T47D (cell line): ENCODE measurements around the gene ADARB1.
"Not testable (repeated sequence)": the region's sequence is repeated elsewhere in the genome, so short reads cannot be mapped to it uniquely, and the experiment has no call there.

ENCODE experiments used
- DNase-seq, 2 experiments: peaks; one replicate each; pipeline versions ENCODE4 v3.0.0 to v3.0.0-alpha.2; 2011 to 2012; ENCODE audit warnings: low read depth in 1 of 2, low spot score in 1 of 2
- JUND ChIP-seq: IDR thresholded peaks from 2 replicates; pipeline ENCODE4 v1.6.1; 2012; ENCODE audit warnings: low read depth
- in situ Hi-C: cut with HindIII; loops from 2 replicates; pipeline ENCODE4 v1.10.0; 2016; ENCODE audit warnings: low sequenced_read_pairs, low pct_unique_long_range_greater_than_20kb

ADARB1 gene

GRCh38 chr21:45137612-45137937 is 63.2 kb downstream of the ADARB1 start:
- in situ Hi-C loops = no loop called here
- TF ChIP-seq JUND = no peak

GRCh38 chr21:45138199-45139002 is 64.0 kb downstream of the ADARB1 start:
- TF ChIP-seq JUND = no peak
- DNase-seq = peak; percentile 38 to 75
- in situ Hi-C loops = no loop called here

More at GRCh38 chr21:45137612-45137937, 63.2 kb downstream of the ADARB1 start:
- DNase-seq = no peak

- in situ Hi-C loops, DNase-seq: not testable (repeated sequence)
Observed at GRCh38 chr21:45139003-45139360, 64.6 kb downstream of the ADARB1 start.

GRCh38 chr21:45139473-45139872 is 65.1 kb downstream of the ADARB1 start:
- TF ChIP-seq JUND = no peak
- in situ Hi-C loops = no loop called here
- no peak for DNase-seq

GRCh38 chr21:45140346-45140940 is 66.1 kb downstream of the ADARB1 start:
- DNase-seq = peak; percentile 87 to 93
- in situ Hi-C loops = no loop called here
- TF ChIP-seq JUND = no peak

- in situ Hi-C loops, DNase-seq: not testable (repeated sequence)
Observed at GRCh38 chr21:45140944-45141343, 66.6 kb downstream of the ADARB1 start.

GRCh38 chr21:45141507-45141906 is 67.1 kb downstream of the ADARB1 start:
- DNase-seq = no peak
- in situ Hi-C loops = no loop called here
- no peak for TF ChIP-seq JUND

- in situ Hi-C loops = no loop called here
- no peak for TF ChIP-seq JUND
- DNase-seq = no peak
Observed at GRCh38 chr21:45142469-45143308, 68.3 kb downstream of the ADARB1 start.

- TF ChIP-seq JUND = no peak
- in situ Hi-C loops = no loop called here
- no peak for DNase-seq
Observed at GRCh38 chr21:45143855-45144254, 69.5 kb downstream of the ADARB1 start.

GRCh38 chr21:45145146-45145545 is 70.8 kb downstream of the ADARB1 start:
- in situ Hi-C loops = no loop called here

GRCh38 chr21:45145846-45146245 is 71.5 kb downstream of the ADARB1 start:
- in situ Hi-C loops, DNase-seq: not testable (repeated sequence)

More at GRCh38 chr21:45145146-45145545, 70.8 kb downstream of the ADARB1 start:
- DNase-seq = no peak
- no peak for TF ChIP-seq JUND

GRCh38 chr21:45146306-45146705 is 71.9 kb downstream of the ADARB1 start:
- in situ Hi-C loops = no loop called here
- no peak for TF ChIP-seq JUND
- DNase-seq = no peak

- no peak for TF ChIP-seq JUND
- in situ Hi-C loops = no loop called here
- no peak for DNase-seq
Observed at GRCh38 chr21:45146801-45147200, 72.4 kb downstream of the ADARB1 start.
